HG03457 (cell line): ENCODE results near the gene TMEM184C.

Source experiments
- ATAC-seq: cut with Tn5 transposase; IDR thresholded peaks from one replicate; pipeline ENCODE4 v1.9.1; 2021; ENCODE audit warnings: moderate number of reproducible peaks; ENCODE audit not compliant: unreplicated experiment

TMEM184C gene

DNA sequence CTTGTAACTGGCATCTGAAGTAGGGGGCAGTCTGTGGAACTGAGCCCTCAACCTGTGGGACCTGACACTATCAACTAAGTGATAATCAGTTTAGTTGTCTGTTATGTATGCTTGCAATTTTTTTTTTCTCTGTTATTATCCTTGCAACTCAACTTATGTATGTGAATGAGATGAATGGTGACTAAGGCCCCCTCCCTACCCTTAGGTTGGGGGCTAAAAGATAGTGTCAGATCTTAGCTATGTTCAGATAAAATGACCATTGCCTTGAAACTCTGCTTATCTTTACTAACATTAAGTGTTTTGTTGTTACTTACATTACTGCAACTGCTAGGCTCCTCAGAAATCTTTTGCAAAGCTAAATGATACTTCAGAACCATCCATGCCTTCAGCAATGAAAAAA lies 31.5 kb downstream of the TMEM184C start:
- ATAC-seq: no peak

DNA sequence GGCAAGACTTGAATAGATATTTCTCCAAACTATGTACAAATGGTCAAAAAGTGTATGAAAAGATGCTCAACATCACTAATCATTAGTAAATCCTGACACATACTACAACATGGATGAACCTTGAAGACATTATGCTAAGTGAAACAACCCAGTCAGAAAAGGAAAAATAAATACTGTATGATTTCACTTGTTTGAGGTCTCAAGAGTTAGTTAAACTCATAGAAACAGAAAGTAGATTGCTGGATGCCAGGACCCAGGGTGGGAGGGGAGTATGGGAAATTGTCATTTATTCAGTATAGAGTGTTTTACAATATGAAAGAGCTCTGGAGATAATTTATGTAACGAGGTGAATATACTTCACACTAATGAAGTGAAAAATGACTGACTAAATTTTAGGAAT lies 34.4 kb downstream of the TMEM184C start:
- no peak for ATAC-seq

DNA sequence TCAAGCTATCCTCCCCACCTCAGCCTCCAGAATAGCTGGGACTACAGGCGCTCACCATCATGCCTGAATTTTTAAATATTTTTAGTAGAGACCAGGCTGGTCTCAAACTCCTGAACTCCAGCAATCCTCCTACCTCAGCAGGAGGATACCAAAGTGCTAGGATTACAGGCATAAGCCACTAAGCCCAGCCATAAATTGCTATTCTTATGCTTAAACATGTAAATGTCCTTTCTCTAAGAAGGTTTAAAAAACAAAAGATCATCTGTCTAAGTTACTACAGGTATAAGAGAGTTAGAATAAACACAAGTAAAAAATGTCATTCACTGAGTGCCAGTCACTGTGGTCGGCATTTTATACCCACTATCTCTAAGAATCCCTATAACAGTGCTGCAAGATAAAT lies 38.4 kb downstream of the TMEM184C start:
- no peak for ATAC-seq

DNA sequence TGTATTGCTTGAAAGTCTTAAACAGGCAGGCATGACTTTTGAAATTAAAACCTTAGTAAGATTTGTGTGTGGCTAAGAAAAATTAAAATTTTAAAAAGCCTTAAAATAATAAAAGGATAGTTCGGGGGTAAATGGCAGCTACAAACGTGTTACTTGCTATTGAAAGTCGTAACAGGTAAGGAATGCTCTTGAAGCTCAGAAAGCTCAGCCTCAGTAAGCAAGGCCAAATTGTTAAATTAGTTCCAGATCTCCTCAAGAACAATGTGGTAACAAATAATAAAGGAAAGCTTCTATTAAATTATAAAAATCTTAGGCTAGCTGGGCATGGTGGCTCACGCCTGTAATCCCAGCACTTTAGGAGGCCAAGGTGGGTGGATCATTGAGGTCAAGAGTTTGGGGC lies 41.3 kb downstream of the TMEM184C start:
- ATAC-seq: no peak

GRCh38 chr4:147674073-147674472 lies 56.9 kb downstream of the TMEM184C start:
- no peak for ATAC-seq

GRCh38 chr4:147674496-147674895 lies 57.3 kb downstream of the TMEM184C start:
- no peak for ATAC-seq

DNA sequence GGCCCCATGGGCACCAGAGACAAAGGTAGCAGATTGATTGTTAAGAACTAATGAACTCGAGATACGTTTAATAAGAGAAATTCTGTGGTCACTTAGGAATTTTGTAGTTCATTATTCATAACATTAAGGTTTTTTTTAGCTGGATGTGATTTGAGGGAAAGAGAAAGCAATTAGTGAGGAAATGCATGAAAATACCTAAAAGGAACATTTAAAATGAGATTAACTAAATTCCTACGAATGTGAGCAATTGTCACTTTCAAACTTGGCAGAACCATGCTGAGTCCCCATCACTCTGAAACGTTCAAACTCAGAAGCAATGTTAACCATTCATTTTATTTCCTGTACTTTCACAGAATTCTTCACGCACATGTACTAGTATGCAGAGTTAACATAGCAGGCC lies 60.9 kb downstream of the TMEM184C start:
- no peak for ATAC-seq

DNA sequence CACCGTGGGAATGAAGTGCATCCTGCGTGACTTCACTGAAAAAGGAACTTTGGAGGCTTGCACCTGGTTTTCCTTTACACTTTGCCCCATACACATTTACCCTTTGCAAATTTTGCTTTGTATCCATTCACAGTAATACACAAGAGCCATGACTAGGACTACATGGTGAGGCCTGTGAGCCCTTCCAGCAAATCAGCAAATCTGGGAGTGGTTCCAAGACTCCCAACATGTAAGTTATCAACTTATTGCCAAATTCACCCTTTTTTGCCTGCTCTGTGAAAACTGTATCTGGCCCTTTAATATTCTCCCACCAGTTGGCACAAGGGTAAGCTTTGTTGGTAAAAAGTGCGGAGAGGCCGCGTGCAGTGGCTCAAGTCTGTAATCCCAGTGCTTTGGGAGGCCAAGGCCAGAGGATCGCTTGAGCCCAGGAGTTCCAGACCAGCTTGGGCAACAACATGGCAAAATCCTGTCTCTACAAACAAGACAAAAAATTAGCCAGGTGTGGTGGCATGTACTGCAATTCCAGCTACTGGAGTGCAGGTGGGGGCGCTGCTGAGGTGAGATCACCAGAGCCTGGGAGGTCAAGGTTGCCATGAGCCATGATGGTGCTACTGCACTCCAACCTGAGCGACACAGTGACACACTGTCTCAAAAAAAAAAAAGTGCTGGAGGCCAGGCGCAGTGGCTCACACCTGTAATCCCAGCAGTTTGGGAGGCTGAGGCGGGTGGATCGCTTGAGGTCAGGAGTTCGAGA lies 61.8 kb downstream of the TMEM184C start:
- no peak for ATAC-seq

DNA sequence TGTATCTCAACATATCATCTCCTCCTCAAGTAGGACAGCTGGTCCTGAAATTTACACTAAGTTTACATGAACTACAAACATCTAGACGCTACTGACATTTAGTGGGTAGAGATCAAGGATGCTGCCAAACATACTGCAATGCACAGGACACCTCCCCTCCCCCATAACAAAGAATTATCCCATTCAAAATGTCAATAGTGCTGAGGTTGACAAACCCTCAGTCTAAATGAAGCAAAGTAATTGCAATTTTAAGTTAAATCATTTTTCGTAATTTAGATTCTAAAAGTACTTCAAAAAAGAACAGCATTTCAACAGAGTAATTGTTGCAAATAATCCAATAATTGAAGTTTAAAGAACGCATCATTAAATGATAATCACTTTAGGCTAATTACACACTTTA lies 65.6 kb downstream of the TMEM184C start:
- ATAC-seq: no peak

- ATAC-seq: no peak
Observed at GRCh38 chr4:147683188-147683591, 66.0 kb downstream of the TMEM184C start.

DNA sequence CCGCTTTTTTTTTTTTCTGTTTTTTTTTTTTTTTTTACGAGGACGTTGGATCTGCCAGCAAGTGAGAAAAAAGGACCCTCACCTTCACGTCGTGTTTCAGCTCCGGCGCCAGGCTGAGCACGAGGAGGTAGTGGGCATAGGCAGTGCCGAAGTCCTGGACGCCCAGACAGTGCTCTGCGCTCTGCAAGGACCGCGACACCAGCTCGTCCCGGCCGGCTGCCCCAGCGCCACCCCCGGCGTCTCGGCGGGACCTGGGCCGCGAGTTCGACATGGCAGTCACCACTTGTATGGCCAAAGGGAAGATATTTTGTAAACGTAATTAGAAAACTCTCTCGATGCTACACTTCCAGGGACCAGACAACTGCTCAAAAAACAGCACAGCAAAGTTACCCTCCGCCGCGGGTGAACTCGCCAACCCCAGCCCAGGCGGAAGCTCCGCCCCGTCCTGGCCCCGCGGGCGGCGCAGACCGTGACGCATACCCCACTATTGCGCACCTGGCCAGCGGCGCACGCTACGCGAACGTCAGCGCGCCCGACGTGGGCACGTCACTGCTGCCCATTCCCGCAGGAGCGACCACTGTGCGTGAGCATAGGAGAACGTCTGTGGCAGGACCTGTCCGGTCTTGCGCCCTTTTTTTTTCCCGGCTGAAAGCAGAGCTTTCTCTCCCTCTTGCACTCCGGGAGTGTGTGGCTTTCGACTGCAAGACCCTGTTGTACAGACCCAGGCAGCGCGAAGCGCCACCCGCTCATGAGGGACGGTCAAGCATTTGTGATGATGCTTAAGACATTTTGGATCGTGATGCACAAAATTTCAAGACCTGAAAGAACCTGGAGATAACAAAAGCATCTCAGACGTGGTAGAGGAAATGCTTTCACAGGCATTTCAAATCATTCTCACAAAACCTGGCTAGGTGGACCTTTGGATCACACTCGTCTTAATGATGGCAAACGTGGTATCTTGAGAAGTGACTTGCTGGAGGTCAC lies 66.8 kb downstream of the TMEM184C start, which contains the start of gene PRMT9:
PRMT9 (minus strand) TSS at position 447 of the 984 bp plus-strand sequence; CDS start at position 271, 176 bp downstream.
- ATAC-seq: peak; percentile 100

DNA sequence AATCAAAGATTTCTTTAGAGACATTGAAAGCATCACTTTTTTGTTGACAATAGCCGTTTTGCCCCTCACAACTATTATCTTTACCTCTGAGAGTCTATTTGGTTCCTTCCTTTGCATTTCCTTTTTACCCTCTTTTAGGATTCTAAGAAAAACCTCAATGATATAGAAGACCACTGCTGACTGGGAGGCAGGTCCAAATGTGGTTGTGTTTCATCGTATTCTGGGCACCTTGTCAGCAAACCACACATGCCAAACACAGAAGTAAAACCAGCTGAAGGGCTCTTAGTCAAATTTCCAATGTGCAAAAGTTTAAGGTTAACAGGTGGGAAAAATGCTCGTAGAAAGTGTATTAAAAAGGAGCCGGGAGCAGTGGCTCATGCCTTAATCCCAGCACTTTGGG lies 71.9 kb downstream of the TMEM184C start:
- no peak for ATAC-seq

DNA sequence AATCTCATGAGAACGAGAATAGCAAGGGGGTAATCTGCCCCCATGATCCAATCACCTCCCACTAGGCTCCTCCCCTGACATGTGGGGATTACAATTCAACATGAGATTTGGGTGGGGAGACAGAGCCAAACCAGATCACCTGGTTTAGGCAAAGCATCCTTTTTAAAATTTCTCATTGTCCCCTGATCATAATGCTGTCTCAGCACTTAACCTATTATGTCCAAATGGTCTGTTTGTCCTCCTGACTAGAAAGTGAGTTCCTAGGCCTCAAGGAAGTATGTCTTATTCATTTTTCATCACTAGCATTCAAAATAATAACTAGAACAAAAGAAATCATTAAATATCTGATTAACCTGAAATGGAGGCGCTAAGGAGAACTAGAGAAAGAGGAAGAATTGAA lies 74.6 kb downstream of the TMEM184C start:
- no peak for ATAC-seq

- ATAC-seq: no peak
Observed at GRCh38 chr4:147693218-147693617, 76.0 kb downstream of the TMEM184C start.

DNA sequence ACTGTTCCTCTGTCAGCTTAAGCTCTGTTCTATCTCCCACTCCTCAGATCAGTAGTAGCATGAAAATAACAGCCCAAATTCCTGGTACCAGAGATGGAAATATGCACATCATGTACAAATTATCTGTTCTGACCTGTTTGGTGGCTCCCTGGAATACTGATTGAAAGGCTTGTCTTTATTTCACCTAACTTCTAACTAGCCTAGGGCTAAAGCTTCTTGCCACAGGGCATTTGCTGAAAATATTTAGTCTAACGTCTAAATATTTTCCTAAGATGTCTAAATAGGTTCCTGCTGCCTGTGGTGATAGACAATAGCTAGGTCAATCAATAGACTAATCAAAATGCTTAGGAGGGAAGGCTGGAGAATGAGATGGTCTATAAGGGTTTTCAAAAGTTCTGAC lies 79.7 kb downstream of the TMEM184C start:
- no peak for ATAC-seq

GRCh38 chr4:147704846-147705245 lies 87.6 kb downstream of the TMEM184C start:
- ATAC-seq: no peak

DNA sequence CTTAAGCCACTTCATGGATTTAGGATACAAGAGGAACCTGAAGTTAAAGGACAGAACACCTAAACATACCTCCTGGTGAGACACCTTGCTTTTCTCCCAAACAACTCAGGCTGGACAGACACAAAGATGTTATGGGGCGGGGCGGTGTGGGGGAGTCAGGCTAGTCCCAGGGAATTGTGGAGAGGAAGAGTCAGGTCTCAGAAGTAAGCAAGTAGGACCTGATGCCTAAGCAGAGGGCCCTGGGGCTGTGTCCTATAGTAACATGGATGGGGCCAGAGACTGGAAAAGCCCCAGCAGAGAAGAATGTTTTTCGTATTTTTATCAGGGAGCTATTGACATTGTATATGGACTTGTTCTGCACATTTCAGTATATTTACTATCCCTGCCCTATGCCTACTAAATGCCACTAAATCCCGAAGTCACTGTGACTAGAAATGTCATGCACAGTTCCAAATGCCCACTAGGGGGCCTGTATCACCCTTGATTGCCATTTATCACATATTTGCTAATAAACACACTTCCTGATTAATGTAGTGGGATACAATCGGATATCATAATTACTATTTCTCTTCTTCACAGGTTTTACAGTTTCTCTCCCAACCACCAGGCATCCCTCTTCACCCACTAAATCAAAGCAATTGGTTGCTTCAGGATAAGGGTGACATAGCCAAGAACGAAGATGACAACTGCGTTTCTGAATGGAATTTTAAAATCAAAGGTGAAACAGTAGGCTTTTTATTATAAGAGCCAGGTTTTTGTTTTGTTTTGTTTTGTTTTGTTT lies 90.9 kb downstream of the TMEM184C start:
- peak; percentile 74 for ATAC-seq

DNA sequence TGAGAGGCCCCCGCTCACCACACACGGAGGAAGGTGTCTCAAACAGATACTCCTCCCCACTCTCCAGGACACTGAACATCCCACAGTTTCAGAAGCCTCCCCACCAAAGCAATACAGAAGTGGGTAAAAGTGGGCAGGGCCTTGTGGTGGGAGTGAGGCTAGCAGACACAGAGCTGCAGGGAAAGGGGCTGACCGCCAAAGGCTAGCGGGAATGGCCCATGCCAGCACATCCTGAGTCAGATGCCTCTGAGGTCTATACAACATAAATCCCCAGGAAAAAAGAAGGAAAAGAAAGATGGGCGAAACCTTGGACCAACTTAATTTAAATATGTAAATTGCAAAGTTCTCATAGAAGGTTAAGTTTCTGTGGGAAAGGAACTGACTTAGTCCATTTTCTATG lies 92.8 kb downstream of the TMEM184C start:
- no peak for ATAC-seq

- no peak for ATAC-seq
Observed at GRCh38 chr4:147714575-147715401, 97.6 kb downstream of the TMEM184C start.

- peak; percentile 78 for ATAC-seq
Observed at GRCh38 chr4:147717878-147718277, 100.7 kb downstream of the TMEM184C start.
